ENCODE measurements around the gene APLN. TPM values are rescaled to one million over a fixed set of nuclear protein-coding genes. Genes with fewer than 3 reads are reported as not detected.

The APLN gene
- total RNA-seq, 1 experiment from 2014 or later: not detected

GRCh38 chrX:129648514-129649267 is 6.1 kb downstream of the APLN start:
- H3K27ac Mint-ChIP-seq (ENCODE audit: low read depth, unreplicated experiment): no peak overlapping the region
- peaks cover 9% of the 10 kb centered on the region for H3K36me3 Mint-ChIP-seq (ENCODE audit: insufficient read depth, unreplicated experiment)
- ChIA-PET CTCF (interaction anchor here (0.6 to 2.4 kb wide), 6 partner anchors 9 to 78 kb away, joined by 3 to 23 read pairs (median 4); no protein-coding TSS in a partner anchor), POLR2A (no interaction called here)
- BruUV-seq (replicated peaks): no TSS peak
- no peak for TF ChIP-seq CTCF (IDR thresholded peaks at IDR 0.05; ENCODE audit: unreplicated experiment)
- H3K4me3 Mint-ChIP-seq (ENCODE audit: unreplicated experiment): no peak overlapping the region
- intact Hi-C loops (cut with micrococcal nuclease): no loop called here
- no peak for DNase-seq (ENCODE audit: unreplicated experiment)
- H3K9me3 Mint-ChIP-seq (ENCODE audit: unreplicated experiment): no peaks in the 10 kb centered on the region
- H3K27me3 Mint-ChIP-seq (ENCODE audit: insufficient read depth, unreplicated experiment): peaks cover 68% of the 10 kb centered on the region
- no peaks in the 10 kb centered on the region for H3K4me1 Mint-ChIP-seq (ENCODE audit: insufficient read depth, unreplicated experiment)

- Mint-ChIP-seq H3K27me3 (ENCODE audit: insufficient read depth, unreplicated experiment) (peaks cover 71% of the 10 kb centered on the region), H3K36me3 (ENCODE audit: insufficient read depth, unreplicated experiment) (no peaks in the 10 kb centered on the region), H3K4me1 (ENCODE audit: insufficient read depth, unreplicated experiment) (no peaks in the 10 kb centered on the region), H3K9me3 (ENCODE audit: unreplicated experiment) (no peaks in the 10 kb centered on the region), H3K27ac (ENCODE audit: low read depth, unreplicated experiment) (no peak overlapping the region), H3K4me3 (ENCODE audit: unreplicated experiment) (no peak overlapping the region)
- intact Hi-C loops (cut with micrococcal nuclease): no loop called here
- DNase-seq (ENCODE audit: unreplicated experiment): no peak
- POLR2A ChIA-PET: no interaction called here
- TF ChIP-seq CTCF (IDR thresholded peaks at IDR 0.05; ENCODE audit: unreplicated experiment): no peak
- no TSS peak for BruUV-seq (replicated peaks)
- CTCF ChIA-PET: interaction anchor here (0.6 to 2.4 kb wide), 3 partner anchors 10 to 79 kb away, joined by 3 to 23 read pairs (median 4); no protein-coding TSS in a partner anchor
Measured at GRCh38 chrX:129647418-129648410, 7.0 kb downstream of the APLN start.

GRCh38 chrX:129646566-129647417 is 8.0 kb downstream of the APLN start:
- Mint-ChIP-seq H3K36me3 (ENCODE audit: insufficient read depth, unreplicated experiment) (no peaks in the 10 kb centered on the region), H3K9me3 (ENCODE audit: unreplicated experiment) (no peaks in the 10 kb centered on the region), H3K4me3 (ENCODE audit: unreplicated experiment) (no peak overlapping the region), H3K27me3 (ENCODE audit: insufficient read depth, unreplicated experiment) (peaks cover 62% of the 10 kb centered on the region), H3K4me1 (ENCODE audit: insufficient read depth, unreplicated experiment) (no peaks in the 10 kb centered on the region), H3K27ac (ENCODE audit: low read depth, unreplicated experiment) (no peak overlapping the region)
- no peak for DNase-seq (ENCODE audit: unreplicated experiment)
- no peak for TF ChIP-seq CTCF (IDR thresholded peaks at IDR 0.05; ENCODE audit: unreplicated experiment)
- no TSS peak for BruUV-seq (replicated peaks)
- intact Hi-C loops (cut with micrococcal nuclease): no loop called here
- CTCF ChIA-PET: interaction anchor here (0.6 to 2.4 kb wide), 3 partner anchors 9 to 80 kb away, joined by 3 to 23 read pairs (median 4); no protein-coding TSS in a partner anchor
- POLR2A ChIA-PET: no interaction called here
